HG02642 (cell line): ENCODE data around the gene GOLGA6L7.
"Not testable (repeated sequence)": the region's sequence is repeated elsewhere in the genome, so short reads cannot be mapped to it uniquely, and the experiment has no call there.

Experiments
- ATAC-seq: cut with Tn5 transposase; IDR thresholded peaks from one replicate; pipeline ENCODE4 v1.9.1; 2021; ENCODE audit warnings: mild to moderate bottlenecking; ENCODE audit not compliant: unreplicated experiment, poor library complexity

The GOLGA6L7 gene

DNA sequence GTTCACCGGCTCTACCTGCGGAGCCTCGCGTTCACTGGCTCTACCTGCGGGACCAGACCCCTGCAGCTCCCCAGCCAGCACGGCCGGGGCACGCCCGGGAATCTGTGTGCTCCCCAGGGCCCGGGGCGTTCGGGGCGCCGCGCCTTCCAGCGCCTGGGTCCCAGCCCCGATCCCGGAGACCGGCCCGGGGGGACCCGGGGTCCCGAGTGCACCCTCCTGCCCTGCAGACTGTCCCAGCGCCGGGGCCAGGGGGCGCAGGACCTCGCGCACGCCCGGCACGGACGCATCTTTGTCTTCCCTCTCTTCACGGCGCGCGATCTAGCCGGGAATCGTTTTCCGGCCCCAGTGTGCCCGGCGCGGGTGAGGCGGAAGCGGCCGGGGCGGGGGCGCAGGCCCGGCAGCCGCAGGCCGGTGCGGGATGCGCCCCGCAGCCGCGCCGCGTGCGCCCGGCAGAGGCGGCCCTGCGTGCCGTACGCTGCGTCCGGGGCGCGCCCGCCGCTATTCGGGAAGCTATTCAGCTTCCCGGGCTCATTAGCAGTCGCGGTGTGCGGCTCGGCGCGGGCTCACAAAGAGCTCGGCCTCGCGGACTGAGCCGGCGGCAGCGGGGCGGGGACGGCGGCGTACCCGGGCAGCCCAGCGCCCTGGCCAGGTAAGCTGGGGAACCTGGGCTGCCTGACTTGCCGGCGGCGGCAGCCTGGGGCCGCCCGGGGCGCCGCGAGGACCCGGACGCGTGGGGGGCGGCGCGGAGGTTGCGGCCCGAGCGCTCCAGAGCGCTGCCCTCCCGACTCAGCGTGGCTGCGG, 37.4 kb upstream of the GOLGA6L7 start, which contains the start of gene APBA2:
Gene APBA2, plus strand, starts transcription at position 345 of the 801 bp plus-strand sequence. CDS start 167,911 bp downstream, outside the sequence.
- no peak for ATAC-seq

DNA sequence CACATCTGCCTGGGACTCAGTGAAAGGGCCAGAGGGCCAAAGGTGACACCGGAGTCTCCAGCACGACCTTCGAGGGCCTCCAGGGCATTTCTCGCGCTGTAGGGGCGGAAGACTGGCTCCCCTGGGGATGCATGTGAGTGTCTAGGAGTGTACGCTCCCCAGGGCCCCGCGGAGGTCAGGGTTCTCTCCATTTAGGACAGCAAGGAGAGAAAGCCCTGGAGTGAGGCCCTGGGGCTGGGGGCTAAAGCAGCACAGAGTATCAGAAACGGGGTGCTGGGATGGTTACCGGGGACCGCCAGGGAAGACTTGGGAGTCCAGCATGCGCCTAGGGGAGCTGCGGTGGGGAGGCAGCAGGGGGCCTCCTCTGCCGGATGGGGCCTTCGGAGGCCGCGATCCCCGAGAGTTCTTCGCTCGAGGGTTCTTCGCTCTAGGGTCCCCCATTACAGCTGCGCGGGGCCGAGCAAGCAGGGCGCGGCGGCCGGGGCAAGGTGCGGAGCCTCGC, 36.7 kb upstream of the GOLGA6L7 start:
- ATAC-seq = no peak

DNA sequence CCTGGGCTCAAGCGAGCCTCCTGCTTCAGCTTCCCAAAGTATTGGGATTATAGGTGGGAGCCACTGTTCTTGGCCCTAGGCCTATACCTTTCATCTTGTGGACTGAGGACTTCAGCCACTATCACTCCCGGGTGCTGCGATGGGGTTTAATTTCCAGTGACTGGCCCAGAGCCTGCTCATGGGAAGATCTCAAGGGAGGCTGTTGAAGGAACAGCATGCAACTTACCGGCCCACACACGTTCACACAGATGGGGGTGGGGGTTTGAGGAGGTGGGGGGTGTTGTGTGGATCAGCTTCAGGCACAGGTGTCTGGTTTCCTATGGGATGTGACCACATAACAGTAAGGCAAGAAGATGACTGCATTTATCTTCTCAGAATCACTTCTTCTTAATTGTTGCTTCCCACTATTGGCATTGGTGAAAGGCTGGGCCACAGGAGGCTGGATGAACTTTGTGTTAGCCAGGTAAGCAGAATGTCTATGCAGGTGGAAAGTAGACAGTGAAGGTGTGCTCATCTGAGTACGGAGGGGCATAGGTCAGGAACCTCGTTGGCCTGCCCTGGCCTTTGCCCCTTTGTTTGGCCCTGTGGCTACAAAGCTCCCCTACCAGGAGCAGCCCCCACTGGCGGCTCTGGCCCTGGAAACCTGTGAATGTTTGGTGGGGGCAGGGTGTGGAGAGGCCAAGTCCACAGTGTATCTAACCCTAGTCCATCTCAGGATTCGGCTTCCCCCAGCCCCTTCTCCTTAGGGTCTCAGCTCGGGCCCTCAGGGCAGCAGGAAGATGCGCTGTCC, 35.9 kb upstream of the GOLGA6L7 start:
- ATAC-seq = no peak

DNA sequence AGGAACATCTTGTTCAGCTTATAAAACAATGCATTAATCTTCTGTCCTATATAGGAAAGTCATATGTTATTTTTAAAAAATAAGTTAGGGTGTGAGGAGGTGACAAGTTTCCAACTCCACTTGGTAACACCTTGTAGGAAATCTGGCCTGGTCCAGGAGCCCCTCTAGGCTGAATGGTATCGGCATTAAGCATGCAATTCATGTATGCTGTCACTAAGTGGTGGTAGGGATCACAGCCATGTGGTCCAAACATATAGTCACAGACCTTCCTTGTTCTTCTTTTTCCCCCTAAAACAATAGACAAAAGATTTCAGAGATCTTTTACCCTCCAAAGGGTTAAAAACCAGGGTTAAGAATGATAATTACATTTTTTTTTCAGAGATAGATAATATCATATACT, 33.2 kb upstream of the GOLGA6L7 start:
- no peak for ATAC-seq

DNA sequence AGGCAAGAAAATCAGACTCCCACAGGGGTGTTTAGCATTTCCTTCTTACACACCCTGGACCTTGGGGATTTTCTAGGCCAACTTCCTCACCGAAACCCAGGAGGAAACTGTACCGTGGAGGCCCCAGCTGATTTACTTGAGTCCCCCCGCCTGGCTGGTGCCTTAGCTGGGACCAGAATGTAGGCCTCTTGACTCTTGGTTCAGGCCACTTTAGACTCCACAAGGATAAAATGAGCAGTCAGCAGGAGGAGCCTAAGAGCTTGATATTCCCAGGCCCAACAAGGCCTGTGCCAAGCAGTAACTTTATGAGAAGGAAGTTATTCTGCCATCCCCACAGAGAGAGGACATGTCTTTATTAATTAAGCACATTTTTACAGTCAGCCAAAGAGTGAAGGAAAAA, 32.7 kb upstream of the GOLGA6L7 start:
- no peak for ATAC-seq

DNA sequence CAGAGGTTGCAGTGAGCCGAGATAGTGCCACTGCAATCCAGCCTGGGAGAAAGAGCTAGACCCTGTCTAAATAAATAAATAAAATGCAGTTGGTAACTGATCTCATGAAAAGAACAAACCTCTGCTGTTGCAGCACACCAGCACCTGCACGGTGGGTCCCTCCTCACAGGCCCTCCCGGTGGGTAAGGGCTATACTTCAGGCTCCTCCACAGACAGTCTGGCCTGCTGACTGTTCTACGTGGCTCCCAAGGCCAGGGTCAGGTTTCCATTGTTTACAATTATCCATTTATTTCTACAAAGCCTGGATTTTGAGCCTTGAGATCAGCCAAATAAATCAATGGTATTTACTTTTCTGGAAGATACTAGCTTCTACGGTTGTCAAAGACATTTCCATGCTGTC, 32.2 kb upstream of the GOLGA6L7 start:
- no peak for ATAC-seq

DNA sequence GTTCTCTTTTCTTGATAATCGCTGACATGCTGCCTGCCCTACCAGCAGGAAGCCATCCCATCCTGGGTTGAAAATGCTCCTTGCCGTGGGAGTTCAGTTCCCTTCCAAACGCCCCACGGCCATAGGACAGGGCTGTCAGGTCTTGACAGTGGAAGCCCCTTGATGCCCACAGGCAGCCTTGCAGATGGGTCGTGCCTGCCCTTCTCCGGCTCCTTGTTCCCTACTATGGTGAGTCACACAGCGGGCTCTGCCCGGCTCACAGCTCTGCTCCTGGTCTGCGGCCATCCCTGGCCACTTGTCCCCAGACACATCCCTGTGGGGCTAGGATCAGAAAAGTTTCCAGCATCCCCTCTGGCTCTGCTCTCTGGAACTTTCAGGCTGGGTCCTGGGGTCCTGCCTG, 31.1 kb upstream of the GOLGA6L7 start:
- ATAC-seq = no peak

DNA sequence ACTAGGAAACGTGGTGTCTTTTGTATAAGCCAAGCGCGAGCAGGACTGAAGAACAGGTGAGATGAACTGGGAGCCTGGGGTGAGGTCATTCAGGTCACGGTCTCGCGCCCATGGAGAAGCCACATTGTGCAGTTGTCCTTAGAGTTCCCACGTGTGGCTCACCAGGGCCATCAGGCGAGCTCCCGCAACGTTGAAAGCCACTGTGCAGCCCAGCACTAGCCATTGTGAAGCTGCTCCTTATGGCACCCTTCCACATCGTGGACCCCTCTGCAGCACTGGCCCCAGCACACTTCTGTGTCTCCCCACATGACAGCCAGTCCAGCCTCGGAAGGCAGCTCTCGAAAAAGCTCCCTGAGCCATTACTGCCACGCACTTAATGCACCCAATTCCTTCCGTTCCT, 29.8 kb upstream of the GOLGA6L7 start:
- no peak for ATAC-seq

DNA sequence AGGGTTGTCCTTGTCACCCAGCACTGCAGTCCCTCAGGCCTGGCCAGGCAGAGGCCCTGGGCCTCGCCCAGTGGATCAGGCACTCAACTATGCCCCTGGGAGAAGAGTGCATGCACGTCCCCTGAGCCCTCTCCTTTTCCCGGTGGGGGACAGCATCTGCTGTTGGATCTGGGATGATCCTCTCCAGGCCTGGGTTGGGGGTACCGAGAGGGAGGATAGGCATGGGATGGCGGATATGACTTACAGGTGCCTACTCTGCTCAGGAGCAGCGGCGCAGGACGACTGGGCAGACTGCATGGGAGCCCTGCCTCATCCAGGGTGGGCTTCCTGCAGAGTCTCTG, 28.4 kb upstream of the GOLGA6L7 start:
- no peak for ATAC-seq

DNA sequence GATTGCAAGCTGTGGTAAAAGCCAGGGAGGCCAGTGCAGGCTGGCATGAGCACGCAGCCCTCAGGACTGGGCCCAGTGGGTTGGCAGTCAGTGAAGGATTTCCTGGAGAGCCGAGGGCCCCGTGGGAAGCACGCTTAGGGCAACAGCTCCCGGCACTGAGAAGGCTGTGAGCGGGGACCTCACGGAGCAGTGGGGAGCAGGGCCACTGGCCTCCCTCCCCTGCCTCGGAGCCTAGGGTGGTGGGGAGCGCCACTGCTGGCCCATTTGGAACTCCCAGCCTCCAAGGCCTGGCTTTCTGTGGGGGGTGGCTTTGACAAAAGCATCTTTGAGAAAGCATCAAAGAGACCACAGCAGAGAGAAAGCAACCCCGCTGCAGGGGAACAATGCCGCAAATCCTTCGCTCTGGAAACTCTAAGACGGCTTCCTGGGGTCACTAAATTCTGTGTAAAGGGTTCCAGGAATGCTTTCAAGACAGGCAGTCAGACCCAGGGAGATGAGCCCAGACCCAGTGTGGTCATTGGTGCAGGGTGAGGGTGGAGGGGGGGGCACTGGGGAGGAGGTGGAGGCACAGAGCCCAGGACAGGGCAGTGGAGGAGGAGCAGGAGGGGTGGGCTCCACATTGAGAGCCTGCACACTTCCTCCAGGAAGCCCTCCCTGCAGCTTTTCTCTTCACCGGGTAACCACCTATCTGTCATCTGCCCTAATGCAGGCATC, 27.8 kb upstream of the GOLGA6L7 start:
- no peak for ATAC-seq

DNA sequence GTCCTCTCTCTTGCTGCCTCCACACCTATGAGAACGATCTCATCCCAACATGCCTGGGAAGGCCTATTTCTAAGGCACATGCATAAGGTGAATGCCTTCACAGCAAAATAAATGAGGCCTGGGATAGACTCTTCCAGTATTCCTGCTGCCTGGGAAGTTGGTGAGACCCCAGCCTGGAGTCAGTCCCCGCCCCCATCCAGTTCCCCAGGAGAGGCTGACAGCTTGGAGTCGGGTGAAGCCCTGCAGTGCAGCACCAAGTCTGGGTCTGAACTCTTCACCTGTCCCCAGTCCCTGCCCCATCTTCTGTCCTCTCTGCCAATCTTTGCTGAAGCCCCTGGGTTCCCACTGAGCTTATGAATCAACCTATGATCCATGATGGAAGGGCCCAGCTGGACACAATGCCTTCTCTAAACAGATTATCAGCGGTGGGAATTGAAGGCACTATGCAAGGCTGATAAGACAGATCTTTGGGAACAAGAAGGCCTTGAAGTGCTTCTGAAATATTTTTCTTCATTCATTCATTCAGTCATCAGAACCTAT, 27.1 kb upstream of the GOLGA6L7 start:
- ATAC-seq = no peak

DNA sequence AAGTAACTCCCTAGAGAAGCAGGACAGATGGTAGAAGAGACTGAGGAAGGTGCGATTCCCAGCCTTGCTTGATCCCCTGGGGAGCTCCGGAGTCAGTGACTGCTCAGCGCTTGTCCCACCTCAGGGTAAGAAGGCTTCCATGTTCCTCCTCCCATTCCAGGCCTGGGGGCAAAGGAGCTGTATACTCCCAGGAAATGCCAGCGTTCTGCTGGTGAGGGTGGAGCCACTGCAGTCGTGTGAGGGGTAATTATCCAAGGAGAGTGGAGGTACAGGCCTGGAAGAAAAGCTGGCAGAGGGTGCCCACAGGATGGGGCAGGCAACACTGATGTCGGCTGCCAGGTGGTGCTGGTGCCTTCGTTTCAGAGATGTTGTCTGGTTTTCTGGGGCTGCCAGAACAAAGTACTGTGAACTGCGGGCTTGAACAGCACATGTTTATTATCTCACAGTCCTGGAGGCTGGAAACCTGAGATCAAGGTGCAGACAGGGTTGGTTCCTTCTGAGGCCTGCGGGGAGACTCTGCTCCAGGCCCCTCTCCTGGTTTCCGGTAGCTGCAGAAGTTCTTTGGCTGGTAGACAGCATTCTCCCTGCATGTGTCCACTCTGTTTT, 25.2 kb upstream of the GOLGA6L7 start:
- ATAC-seq = no peak

DNA sequence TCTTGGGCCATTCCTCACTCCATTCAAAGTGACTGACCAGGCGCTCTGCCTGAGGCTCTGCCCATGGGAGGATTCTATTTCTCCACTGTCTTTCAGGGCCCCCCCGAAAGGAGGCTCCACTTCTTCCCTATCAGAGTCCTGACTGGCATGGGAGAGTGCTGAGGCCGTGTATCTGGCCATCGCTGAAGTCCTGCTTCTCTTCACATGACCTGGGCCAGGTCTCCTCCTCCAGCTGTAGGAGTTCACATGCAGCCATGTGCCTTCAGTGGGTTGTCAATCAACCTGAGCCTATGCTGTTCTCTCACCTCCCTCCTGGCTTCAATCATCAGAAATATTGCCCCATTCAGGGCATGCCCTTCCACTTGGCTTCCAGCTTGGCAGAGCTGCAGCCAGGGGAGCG, 24.6 kb upstream of the GOLGA6L7 start:
- ATAC-seq = no peak

DNA sequence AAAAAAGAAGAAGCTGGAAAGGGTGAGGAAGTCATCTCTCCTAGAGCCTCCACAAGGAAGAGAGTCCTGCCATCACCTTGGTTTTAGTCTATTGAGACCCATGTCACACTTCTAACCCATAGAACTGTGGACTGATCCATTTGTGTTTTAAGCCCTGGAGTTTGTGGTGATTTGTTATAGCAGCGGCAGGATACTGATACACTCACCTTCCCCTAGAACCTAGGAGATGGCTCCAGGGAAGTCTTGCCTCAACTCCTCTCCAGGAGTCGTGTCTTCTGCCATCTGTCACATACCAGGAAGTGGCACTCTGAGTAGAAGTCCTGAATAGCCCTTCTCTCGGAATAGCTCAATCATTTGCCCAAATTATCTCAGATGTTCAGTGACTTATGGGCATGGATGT, 22.7 kb upstream of the GOLGA6L7 start:
- ATAC-seq = no peak

DNA sequence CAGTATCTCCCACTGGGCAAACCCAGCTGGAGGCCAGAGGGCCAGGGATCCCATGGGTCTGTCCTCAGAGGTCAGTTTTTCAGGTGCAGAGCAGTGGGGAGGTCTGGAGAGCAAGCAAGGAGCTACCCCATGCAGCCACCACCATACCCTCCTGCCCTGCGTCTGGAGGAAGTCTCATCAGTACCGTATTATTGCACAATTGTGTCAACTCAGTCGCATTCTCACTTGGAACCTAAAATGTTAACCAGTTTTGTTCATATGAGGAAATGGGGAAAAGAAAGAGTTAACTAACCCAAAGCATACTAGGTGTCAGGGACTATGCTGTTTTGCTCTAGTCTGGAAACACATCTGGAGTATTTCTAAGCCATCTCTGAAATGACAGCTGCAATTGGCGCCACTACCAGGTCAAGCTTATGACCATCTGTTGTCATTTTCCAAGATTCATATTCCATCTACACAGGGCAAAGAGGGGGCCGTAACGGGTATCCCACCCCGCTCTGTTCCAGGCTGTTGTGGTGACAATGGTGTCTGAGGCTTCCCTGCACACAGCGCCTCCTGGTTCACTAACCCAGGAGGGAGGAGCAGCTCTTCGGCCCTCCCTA, 20.4 kb upstream of the GOLGA6L7 start:
- no peak for ATAC-seq

DNA sequence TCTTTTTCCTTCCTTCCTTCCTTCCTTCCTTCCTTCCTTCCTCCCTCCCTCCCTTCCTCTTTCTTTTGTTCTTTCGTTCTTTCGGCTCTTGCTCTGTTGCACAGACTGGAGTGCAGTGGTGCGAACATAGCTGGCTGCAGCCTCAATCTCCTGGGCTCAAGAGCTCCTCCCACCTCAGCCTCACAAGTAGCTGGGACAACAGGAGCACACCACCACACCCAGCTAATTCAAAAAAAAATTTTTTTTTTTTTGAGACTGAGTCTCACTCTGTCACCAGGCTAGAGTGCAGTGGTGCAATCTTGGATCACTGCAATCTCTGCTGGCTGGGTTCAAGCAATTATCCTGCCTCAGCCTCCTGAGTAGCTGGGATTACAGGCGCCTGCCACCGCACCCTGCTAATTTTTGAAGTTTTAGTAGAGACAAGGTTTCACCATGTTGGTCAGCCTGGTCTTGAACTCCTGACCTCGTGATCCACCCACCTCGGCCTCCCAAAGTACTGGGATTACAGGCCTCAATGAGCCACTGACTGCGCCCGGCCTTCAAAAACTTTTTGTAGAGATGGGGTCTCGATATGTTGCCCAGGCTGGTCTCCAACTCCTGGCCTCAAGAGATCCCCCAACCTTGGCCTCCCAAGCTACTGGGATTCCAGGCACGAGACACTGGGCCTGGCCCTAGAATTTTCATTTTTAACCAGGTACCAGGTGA, 13.3 kb upstream of the GOLGA6L7 start:
- ATAC-seq = not testable (repeated sequence)

DNA sequence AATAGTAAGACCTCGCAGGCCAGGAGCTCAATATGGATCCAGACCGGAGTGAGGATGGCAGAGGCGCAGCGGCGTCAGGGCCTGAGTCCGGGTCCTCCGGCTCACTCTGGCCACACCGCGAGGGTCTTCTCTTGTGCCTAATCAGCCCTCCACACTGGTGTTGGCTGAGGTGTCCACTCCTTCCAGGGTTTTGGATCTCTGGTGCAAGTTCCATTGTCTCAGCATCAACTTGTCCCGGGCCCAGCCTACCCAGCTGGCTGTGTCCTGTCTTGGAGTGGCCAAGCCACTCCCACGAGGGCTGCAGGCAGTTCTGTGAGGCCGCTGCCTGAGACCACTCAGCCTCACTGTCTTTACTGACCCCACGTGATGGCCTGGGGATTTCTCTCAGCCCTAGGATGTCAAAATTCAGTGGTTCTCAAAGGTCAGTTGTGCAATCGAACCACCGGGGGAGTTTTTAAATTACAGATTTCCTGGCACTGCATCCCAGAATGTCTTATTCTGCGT, 12.6 kb upstream of the GOLGA6L7 start:
- ATAC-seq = no peak

DNA sequence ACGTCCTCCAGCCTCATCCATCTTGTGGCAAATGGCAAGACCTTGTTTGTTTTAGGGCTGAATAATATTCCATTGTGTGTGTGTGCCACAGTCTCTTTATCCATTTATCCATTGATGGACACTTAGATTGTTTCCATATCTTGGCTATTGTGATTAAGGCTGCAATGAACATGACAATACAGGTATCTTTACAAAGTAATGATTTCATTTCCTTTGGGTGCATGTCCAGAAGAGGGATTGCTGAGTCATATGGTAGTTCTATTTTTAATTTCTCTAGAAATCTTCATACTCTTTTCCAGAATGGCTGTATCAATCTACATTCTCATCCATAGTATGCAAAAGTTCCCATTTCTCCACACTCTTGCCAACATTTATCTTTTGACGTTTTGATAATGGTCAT, 6.1 kb upstream of the GOLGA6L7 start:
- not testable (repeated sequence) for ATAC-seq

DNA sequence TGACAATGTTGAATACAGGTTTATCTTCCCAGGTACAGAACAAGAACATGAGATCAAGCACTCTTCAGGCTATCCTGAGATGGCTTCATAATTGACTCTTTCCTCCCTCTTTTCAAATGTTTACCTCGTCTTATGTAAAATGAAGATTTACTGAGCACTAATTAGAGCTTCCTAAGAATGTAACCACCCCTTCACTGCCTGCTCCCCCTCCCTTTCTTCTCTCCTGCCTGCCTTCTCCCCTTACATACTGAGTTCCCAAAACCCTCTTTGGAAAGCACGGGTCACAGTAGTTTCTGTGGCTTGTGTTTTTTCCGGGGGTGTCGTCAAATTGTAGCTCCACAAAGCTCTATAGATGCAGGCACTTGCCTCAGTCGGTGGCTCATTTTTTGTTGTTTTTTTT, 5.2 kb upstream of the GOLGA6L7 start:
- ATAC-seq = not testable (repeated sequence)
